K562 (cell line): Measurements from ENCODE around the gene ULBP2. TPM values are rescaled to one million over a fixed set of nuclear protein-coding genes. Genes with fewer than 3 reads are reported as not detected.

Source experiments
- ARID1B ChIP-seq: fragments of 450-650 bp; IDR thresholded peaks from 2 replicates; pipeline ENCODE4 v1.6.1; 2016; ENCODE audit warnings: antibody characterized with exemption, mild to moderate bottlenecking, inconsistent platforms
- ARNT ChIP-seq, 2 experiments: fragments of 450-650 bp; IDR thresholded peaks; 2 replicates each; pipeline ENCODE4 v1.6.1; 2016; ENCODE audit warnings: mild to moderate bottlenecking in 1 of 2
- BCOR ChIP-seq: fragments of 450-650 bp; IDR thresholded peaks from 2 replicates; pipeline ENCODE4 v1.6.1; 2016
- CHCHD3 ChIP-seq: fragments of 250-450 bp; sonication (Bioruptor Pico); IDR thresholded peaks from 2 replicates; pipeline ENCODE4 v2.1.2; 2022; ENCODE audit warnings: mild to moderate bottlenecking
- CREM ChIP-seq: IDR thresholded peaks from 2 replicates; pipeline ENCODE4 v1.6.1; 2014; ENCODE audit warnings: antibody characterized with exemption, low read depth
- ELF1 ChIP-seq: fragments of 200-800 bp; sonication (Bioruptor generic); IDR thresholded peaks from 2 replicates; pipeline ENCODE4 v1.6.1; 2016; ENCODE audit warnings: missing genetic modification characterization, missing compliant biosample characterization
- GATAD2A ChIP-seq: fragments of 450-650 bp; IDR thresholded peaks from 2 replicates; pipeline ENCODE4 v1.6.1; 2017
- GTF2A2 ChIP-seq: IDR thresholded peaks from 2 replicates; pipeline ENCODE4 v1.6.1; 2016; ENCODE audit warnings: mild to moderate bottlenecking, missing genetic modification characterization, missing compliant biosample characterization
- IFI16 ChIP-seq: fragments of 250-450 bp; sonication (Bioruptor Pico); IDR thresholded peaks from 2 replicates; pipeline ENCODE4 v2.1.2; 2022; ENCODE audit warnings: mild to moderate bottlenecking, inconsistent platforms
- LEF1 ChIP-seq: fragments of 450-650 bp; IDR thresholded peaks from 2 replicates; pipeline ENCODE4 v1.6.1; 2016; ENCODE audit warnings: mild to moderate bottlenecking
- MAFK ChIP-seq: IDR thresholded peaks from 2 replicates; pipeline ENCODE4 v1.6.1; 2011; ENCODE audit warnings: low read length, improper control_type of control experiment
- NCOA6 ChIP-seq: fragments of 450-650 bp; IDR thresholded peaks from 2 replicates; pipeline ENCODE4 v1.6.1; 2017; ENCODE audit warnings: mild to moderate bottlenecking
- NFE2 ChIP-seq: IDR thresholded peaks from 2 replicates; pipeline ENCODE4 v1.6.1; 2014; ENCODE audit warnings: antibody characterized with exemption, low read depth
- OTX1 ChIP-seq: fragments of 450-650 bp; formaldehyde crosslinking; IDR thresholded peaks from 2 replicates; pipeline ENCODE4 v1.4.0; 2022; ENCODE audit warnings: mild to moderate bottlenecking
- PHF8 ChIP-seq: fragments of 200-600 bp; sonication (generic); IDR thresholded peaks from 2 replicates; pipeline ENCODE4 v1.6.1; 2012; ENCODE audit warnings: mixed run types, mild to moderate bottlenecking, inconsistent platforms, low read length, moderate library complexity, borderline replicate concordance
- POLR2AphosphoS2 ChIP-seq: IDR thresholded peaks from 2 replicates; pipeline ENCODE4 v1.6.1; 2012; ENCODE audit warnings: low read length, improper control_type of control experiment
- PRPF4 ChIP-seq: fragments of 200-400 bp; formaldehyde crosslinking; IDR thresholded peaks from one replicate; pipeline ENCODE4 v1.6.1; 2017; ENCODE audit warnings: low read length, low read depth, mild to moderate bottlenecking; ENCODE audit not compliant: insufficient read depth, poor library complexity, severe bottlenecking
- RBM17 ChIP-seq: fragments of 200-400 bp; formaldehyde crosslinking; IDR thresholded peaks from 2 replicates; pipeline ENCODE4 v1.6.1; 2017; ENCODE audit warnings: low read depth, mild to moderate bottlenecking, low read length, borderline replicate concordance
- TRIM28 ChIP-seq: fragments of 450-650 bp; IDR thresholded peaks from 2 replicates; pipeline ENCODE4 v1.6.1; 2017
- polyA plus RNA-seq, 8 experiments: library from polyadenylated mRNA; depleted of rRNA in 4 of 8; stranded (reverse) in 5 of 8; unstranded in 3 of 8; fragments of >200 nt; fragmentation: Nextera tagmentation in 2 of 8; fragmentation: Illumina TruSeq in 1 of 8; extraction: Ambion mirVana in 2 of 8; extraction: Trizol in 1 of 8; gene quantifications; 2 replicates each; pipeline versions ENCODE4 v1.2.1 to v1.2.3, GENCODE V29; 2011 to 2014; ENCODE audit warnings: inconsistent platforms in 1 of 8, missing spikeins in 1 of 8
- total RNA-seq, 7 experiments: library from RNA; depleted of rRNA in 6 of 7; stranded (reverse); fragments of >200 nt in 6 of 7; fragmentation: Illumina TruSeq in 2 of 7; extraction: Trizol in 2 of 7; gene quantifications; 2 replicates each; pipeline versions ENCODE4 v1.2.1 to v1.2.3, GENCODE V29; 2011 to 2021; ENCODE audit warnings: low replicate concordance in 1 of 7
- TF ChIP-seq, protein P1 (sequence below): sonication (generic); formaldehyde crosslinking; IDR thresholded peaks from 2 replicates; pipeline ENCODE4 v1.8.0; 2023; ENCODE audit warnings: mild to moderate bottlenecking, missing genetic modification reagents
- TF ChIP-seq, protein P2 (sequence below), 2 experiments: fragments of 150-350 bp in 1 of 2; IDR thresholded peaks; 2 replicates each; pipeline ENCODE4 v1.6.1; 2012 to 2016; ENCODE audit warnings: low read depth in 2 of 2, low read length in 2 of 2, mild to moderate bottlenecking in 1 of 2, moderate library complexity in 1 of 2
- TF ChIP-seq, protein P3 (sequence below): fragments of 200-800 bp; sonication (Bioruptor generic); IDR thresholded peaks from 2 replicates; pipeline ENCODE4 v1.6.1; 2017; ENCODE audit warnings: missing genetic modification characterization, missing compliant biosample characterization
- TF ChIP-seq, protein P4 (sequence below): IDR thresholded peaks from 2 replicates; pipeline ENCODE4 v1.6.1; 2012; ENCODE audit warnings: low read depth, low read length, improper control_type of control experiment, borderline replicate concordance

The ULBP2 gene
- total and polyA plus RNA-seq, 9 of the 15 experiments (the other 6 are each of a cell fraction or from before 2014, with no cell fraction given) = 0.50 to 5.3 (median 1.2) TPM

GRCh38 chr6:149934249-149935156, 7.3 kb upstream of the ULBP2 start (continued):
- TF ChIP-seq ARID1B (no peak), OTX1 (CRISPR knock-in tag) (no peak), ELF1 (tag) (no peak), TRIM28 (no peak), CREM (peak; percentile 98), GATAD2A (no peak), RBM17 (no peak), GTF2A2 (tag) (no peak), PRPF4 (no peak), NCOA6 (no peak), NFE2 (no peak; the same call in 1 of the 2 replicates), CHCHD3 (CRISPR knock-in tag) (no peak), IFI16 (no peak), PHF8 (no peak), LEF1 (no peak), POLR2AphosphoS2 (no peak), ARNT (IDR thresholded peaks at IDR 0.05) (no peak), MAFK (no peak), BCOR (no peak)
- TF ChIP-seq, protein P1, sequence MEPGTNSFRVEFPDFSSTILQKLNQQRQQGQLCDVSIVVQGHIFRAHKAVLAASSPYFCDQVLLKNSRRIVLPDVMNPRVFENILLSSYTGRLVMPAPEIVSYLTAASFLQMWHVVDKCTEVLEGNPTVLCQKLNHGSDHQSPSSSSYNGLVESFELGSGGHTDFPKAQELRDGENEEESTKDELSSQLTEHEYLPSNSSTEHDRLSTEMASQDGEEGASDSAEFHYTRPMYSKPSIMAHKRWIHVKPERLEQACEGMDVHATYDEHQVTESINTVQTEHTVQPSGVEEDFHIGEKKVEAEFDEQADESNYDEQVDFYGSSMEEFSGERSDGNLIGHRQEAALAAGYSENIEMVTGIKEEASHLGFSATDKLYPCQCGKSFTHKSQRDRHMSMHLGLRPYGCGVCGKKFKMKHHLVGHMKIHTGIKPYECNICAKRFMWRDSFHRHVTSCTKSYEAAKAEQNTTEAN (CRISPR knock-in tag) = no peak
- TF ChIP-seq, protein P2, sequence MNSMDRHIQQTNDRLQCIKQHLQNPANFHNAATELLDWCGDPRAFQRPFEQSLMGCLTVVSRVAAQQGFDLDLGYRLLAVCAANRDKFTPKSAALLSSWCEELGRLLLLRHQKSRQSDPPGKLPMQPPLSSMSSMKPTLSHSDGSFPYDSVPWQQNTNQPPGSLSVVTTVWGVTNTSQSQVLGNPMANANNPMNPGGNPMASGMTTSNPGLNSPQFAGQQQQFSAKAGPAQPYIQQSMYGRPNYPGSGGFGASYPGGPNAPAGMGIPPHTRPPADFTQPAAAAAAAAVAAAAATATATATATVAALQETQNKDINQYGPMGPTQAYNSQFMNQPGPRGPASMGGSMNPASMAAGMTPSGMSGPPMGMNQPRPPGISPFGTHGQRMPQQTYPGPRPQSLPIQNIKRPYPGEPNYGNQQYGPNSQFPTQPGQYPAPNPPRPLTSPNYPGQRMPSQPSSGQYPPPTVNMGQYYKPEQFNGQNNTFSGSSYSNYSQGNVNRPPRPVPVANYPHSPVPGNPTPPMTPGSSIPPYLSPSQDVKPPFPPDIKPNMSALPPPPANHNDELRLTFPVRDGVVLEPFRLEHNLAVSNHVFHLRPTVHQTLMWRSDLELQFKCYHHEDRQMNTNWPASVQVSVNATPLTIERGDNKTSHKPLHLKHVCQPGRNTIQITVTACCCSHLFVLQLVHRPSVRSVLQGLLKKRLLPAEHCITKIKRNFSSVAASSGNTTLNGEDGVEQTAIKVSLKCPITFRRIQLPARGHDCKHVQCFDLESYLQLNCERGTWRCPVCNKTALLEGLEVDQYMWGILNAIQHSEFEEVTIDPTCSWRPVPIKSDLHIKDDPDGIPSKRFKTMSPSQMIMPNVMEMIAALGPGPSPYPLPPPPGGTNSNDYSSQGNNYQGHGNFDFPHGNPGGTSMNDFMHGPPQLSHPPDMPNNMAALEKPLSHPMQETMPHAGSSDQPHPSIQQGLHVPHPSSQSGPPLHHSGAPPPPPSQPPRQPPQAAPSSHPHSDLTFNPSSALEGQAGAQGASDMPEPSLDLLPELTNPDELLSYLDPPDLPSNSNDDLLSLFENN (IDR thresholded peaks at IDR 0.05; ENCODE audit: low read depth in 2 of 2, low read length in 2 of 2) = no peak
- TF ChIP-seq, protein P3, sequence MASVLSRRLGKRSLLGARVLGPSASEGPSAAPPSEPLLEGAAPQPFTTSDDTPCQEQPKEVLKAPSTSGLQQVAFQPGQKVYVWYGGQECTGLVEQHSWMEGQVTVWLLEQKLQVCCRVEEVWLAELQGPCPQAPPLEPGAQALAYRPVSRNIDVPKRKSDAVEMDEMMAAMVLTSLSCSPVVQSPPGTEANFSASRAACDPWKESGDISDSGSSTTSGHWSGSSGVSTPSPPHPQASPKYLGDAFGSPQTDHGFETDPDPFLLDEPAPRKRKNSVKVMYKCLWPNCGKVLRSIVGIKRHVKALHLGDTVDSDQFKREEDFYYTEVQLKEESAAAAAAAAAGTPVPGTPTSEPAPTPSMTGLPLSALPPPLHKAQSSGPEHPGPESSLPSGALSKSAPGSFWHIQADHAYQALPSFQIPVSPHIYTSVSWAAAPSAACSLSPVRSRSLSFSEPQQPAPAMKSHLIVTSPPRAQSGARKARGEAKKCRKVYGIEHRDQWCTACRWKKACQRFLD (CRISPR knock-in tag) = no peak
- TF ChIP-seq, protein P4, sequence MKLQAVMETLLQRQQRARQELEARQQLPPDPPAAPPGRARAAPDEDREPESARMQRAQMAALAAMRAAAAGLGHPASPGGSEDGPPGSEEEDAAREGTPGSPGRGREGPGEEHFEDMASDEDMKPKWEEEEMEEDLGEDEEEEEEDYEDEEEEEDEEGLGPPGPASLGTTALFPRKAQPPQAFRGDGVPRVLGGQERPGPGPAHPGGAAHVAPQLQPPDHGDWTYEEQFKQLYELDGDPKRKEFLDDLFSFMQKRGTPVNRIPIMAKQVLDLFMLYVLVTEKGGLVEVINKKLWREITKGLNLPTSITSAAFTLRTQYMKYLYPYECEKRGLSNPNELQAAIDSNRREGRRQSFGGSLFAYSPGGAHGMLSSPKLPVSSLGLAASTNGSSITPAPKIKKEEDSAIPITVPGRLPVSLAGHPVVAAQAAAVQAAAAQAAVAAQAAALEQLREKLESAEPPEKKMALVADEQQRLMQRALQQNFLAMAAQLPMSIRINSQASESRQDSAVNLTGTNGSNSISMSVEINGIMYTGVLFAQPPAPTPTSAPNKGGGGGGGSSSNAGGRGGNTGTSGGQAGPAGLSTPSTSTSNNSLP = no peak
